Sigmoid colon (tissue), 7 donors: ENCODE data around the gene CD99L2. TPM values are rescaled to one million over a fixed set of nuclear protein-coding genes. Genes with fewer than 3 reads are reported as not detected.

Experiments
- DNase-seq: peaks from one replicate; pipeline ENCODE4 v3.0.0-alpha.2; 2019
- H3K27ac ChIP-seq, 4 donors: fragments of 200-600 bp; sonication (generic); one replicate each; pipeline ENCODE4 v1.5.1; 2016 to 2019; ENCODE audit warnings: mild to moderate bottlenecking in 1 of 4
- H3K27me3 ChIP-seq, 3 donors: fragments of 200-600 bp; sonication (generic); one replicate each; pipeline ENCODE4 v1.5.1; 2019; ENCODE audit warnings: mild to moderate bottlenecking in 1 of 3
- H3K36me3 ChIP-seq, 4 donors: fragments of 200-600 bp; sonication (generic); one replicate each; pipeline ENCODE4 v1.5.1; 2016 to 2019
- H3K4me1 ChIP-seq, 4 donors: fragments of 200-600 bp; sonication (generic); one replicate each; pipeline ENCODE4 v1.5.1; 2017 to 2019
- H3K4me3 ChIP-seq, 4 donors: fragments of 200-600 bp; sonication (generic); one replicate each; pipeline ENCODE4 v1.5.1; 2017 to 2019; ENCODE audit warnings: mild to moderate bottlenecking in 2 of 4, moderate library complexity in 1 of 4
- H3K9me3 ChIP-seq, 4 donors: fragments of 200-600 bp in 3 of 4; sonication (generic) in 3 of 4; one replicate each; pipeline versions ENCODE4 v1.5.1 to v1.6.1; 2013 to 2019
- EP300 ChIP-seq, 4 donors: sonication (generic); formaldehyde crosslinking; IDR thresholded peaks; one replicate each; pipeline ENCODE4 v1.6.1; 2017; ENCODE audit warnings: antibody characterized with exemption in 4 of 4
- POLR2A ChIP-seq, 2 donors: fragments of 450-650 bp; IDR thresholded peaks; one replicate each; pipeline ENCODE4 v1.6.1; 2016; ENCODE audit warnings: antibody characterized with exemption in 2 of 2, mild to moderate bottlenecking in 2 of 2, moderate library complexity in 2 of 2
- POLR2AphosphoS5 ChIP-seq, 4 donors: sonication (generic); formaldehyde crosslinking; IDR thresholded peaks; one replicate each; pipeline ENCODE4 v1.6.1; 2017; ENCODE audit warnings: antibody characterized with exemption in 4 of 4
- WGBS, 2 donors: extraction: QIAGEN DNeasy Blood & Tissue Kit; methylation state at CpG; one replicate each; pipeline ENCODE4 v1.1.7; 2013; 5-methylcytosine and 5-hydroxymethylcytosine counted together
- intact Hi-C: fragments of 100-400 bp; cut with DNase I; formaldehyde crosslinking; loops from one replicate; pipeline ENCODE4 v1.15.1; 2023
- polyA plus RNA-seq, 3 donors: library from polyadenylated mRNA; stranded (reverse); fragments of 200-250 nt; gene quantifications; one replicate each; pipeline ENCODE4 v1.2.3, GENCODE V29; 2013
- total RNA-seq, 4 donors: library from RNA; depleted of rRNA; stranded (reverse); fragments of >200 nt; gene quantifications; one replicate each; pipeline ENCODE4 v1.1.0, GENCODE V29; 2016
- TF ChIP-seq, protein P1 (sequence below), 4 experiments: fragments of 450-650 bp in 3 of 4; fragments of 200-600 bp in 1 of 4; IDR thresholded peaks; one replicate each; pipeline ENCODE4 v1.5.1; 2016 to 2019; ENCODE audit warnings: antibody characterized with exemption in 4 of 4, mild to moderate bottlenecking in 3 of 4, moderate library complexity in 2 of 4
- donor health status: healthy with polysubstance abuse.
- donor health status: Bipolar disorder and iron deficiency.
- donor health status: healthy.

The CD99L2 gene
- total and polyA plus RNA-seq, 7 donors: 4.8 to 62.6 (median 55.8) TPM

DNA sequence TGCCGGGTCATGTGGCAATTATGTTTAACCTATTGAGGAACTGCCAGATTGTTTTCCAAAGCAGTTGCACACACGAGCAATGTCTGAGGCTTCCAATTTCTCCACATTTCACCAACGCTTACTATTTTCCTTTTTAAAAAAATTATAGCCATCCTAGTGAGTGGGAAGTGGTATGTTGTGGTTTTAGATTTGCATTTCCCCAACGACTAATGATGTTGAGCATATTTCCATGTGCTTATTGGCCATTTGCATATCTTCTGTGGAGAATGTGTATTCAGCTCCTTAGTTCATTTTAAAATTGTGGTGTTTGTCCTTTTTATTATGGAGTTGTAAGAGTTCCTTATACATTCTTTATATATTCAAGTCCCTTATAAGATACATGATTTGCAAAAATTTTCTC is 145.1 kb downstream of the CD99L2 start:
- intact Hi-C loops: no loop called here
- no peaks in the 10 kb centered on the region for H3K4me1 ChIP-seq
- no peak for DNase-seq
- 76 to 84% methylated on average over 4 of the region's 4 CpGs for WGBS, 2 donors
- H3K9me3 ChIP-seq: no peaks in the 10 kb centered on the region
- H3K27me3 ChIP-seq: no peaks in the 10 kb centered on the region
- TF ChIP-seq, protein P1, sequence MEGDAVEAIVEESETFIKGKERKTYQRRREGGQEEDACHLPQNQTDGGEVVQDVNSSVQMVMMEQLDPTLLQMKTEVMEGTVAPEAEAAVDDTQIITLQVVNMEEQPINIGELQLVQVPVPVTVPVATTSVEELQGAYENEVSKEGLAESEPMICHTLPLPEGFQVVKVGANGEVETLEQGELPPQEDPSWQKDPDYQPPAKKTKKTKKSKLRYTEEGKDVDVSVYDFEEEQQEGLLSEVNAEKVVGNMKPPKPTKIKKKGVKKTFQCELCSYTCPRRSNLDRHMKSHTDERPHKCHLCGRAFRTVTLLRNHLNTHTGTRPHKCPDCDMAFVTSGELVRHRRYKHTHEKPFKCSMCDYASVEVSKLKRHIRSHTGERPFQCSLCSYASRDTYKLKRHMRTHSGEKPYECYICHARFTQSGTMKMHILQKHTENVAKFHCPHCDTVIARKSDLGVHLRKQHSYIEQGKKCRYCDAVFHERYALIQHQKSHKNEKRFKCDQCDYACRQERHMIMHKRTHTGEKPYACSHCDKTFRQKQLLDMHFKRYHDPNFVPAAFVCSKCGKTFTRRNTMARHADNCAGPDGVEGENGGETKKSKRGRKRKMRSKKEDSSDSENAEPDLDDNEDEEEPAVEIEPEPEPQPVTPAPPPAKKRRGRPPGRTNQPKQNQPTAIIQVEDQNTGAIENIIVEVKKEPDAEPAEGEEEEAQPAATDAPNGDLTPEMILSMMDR (IDR thresholded peaks at IDR 0.05): no peak
- TF ChIP-seq POLR2AphosphoS5 (IDR thresholded peaks at IDR 0.05): no peak
- no peak overlapping the region for H3K4me3 ChIP-seq
- H3K27ac ChIP-seq: no peak overlapping the region
- H3K36me3 ChIP-seq: peaks cover 0 to 34% (median 2%) of the 10 kb centered on the region in 4 donors

DNA sequence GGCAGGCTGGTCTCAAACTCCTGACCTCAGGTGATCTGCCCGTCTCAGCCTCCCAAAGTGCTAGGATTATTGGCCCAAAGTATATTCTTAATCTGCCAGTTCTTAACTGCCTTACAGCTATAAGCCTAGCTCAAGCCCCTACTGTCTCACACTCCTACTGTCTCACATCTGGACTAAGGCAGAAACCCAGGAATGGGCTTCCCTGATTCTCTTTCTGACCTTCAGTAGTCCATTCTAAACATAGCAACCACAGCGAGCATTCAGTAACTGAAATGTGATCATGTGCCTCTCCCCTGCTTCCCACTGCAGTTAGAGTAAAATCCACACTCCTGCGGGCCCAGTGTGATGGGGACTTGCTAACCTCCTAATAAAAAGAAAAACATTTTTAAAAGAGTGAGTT is 146.3 kb downstream of the CD99L2 start:
- H3K9me3 ChIP-seq: no peaks in the 10 kb centered on the region
- H3K27ac ChIP-seq: no peak overlapping the region
- no peak overlapping the region for H3K4me3 ChIP-seq
- no peaks in the 10 kb centered on the region for H3K4me1 ChIP-seq
- DNase-seq: no peak
- intact Hi-C loops: no loop called here
- 95% methylated on average over 3 of the region's 3 CpGs for WGBS, 2 donors
- peaks cover 0 to 27% (median 2%) of the 10 kb centered on the region in 4 donors for H3K36me3 ChIP-seq
- TF ChIP-seq POLR2AphosphoS5 (IDR thresholded peaks at IDR 0.05) (no peak), POLR2A (IDR thresholded peaks at IDR 0.05) (no peak), EP300 (IDR thresholded peaks at IDR 0.05) (no peak)
- TF ChIP-seq, protein P1 (IDR thresholded peaks at IDR 0.05): no peak
- H3K27me3 ChIP-seq: no peaks in the 10 kb centered on the region

DNA sequence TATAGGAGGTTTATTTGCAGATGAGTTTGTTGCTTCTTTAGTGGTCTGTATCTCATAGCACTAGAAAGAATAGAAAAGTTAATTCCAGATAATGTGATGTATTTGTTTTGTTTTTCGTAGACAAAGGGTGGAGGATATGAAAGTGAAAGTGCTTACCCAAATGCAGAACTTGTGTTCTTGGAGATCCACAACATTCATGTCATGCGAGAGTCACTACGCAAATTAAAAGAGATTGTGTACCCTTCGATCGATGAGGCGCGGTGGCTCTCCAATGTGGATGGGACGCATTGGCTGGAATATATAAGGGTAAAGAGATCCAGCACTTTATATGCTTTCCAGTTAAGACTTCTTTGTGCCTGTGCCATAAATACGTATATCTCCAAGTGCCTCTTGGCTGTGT is 162.0 kb downstream of the CD99L2 start:
- H3K27me3 ChIP-seq: no peaks in the 10 kb centered on the region
- TF ChIP-seq POLR2A (IDR thresholded peaks at IDR 0.05) (no peak), POLR2AphosphoS5 (IDR thresholded peaks at IDR 0.05) (no peak), EP300 (IDR thresholded peaks at IDR 0.05) (no peak)
- TF ChIP-seq, protein P1 (IDR thresholded peaks at IDR 0.05): no peak
- H3K36me3 ChIP-seq: peaks cover 0 to 67% (median 6%) of the 10 kb centered on the region in 4 donors
- no peaks in the 10 kb centered on the region for H3K9me3 ChIP-seq
- intact Hi-C loops: no loop called here
- WGBS, 2 donors: 63 to 83% methylated on average over 9 of the region's 9 CpGs
- no peaks in the 10 kb centered on the region for H3K4me1 ChIP-seq
- DNase-seq: no peak
- H3K27ac ChIP-seq: no peak overlapping the region
- no peak overlapping the region for H3K4me3 ChIP-seq

DNA sequence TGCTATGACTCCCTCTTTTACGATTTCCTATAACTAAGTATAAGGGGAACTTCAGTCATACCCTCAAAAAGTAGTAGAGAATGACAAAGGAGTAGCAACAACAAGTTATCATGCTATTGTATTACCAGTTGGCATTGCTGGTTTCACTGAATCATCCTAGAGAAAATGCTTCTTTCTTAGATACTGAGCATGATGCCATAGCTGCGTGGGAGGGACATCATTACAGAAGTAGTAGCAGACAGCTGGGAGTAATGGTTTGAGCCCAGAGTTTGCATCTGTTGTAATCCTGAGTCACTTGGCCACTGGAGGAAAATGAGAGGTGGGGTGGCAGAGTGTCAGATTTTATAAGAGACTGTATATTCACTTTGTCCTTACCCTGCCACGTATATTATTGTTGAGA is 166.7 kb downstream of the CD99L2 start:
- H3K27me3 ChIP-seq: no peaks in the 10 kb centered on the region
- no peak overlapping the region for H3K4me3 ChIP-seq
- no peaks in the 10 kb centered on the region for H3K4me1 ChIP-seq
- 89 to 90% methylated on average over 3 of the region's 3 CpGs for WGBS, 2 donors
- no peak overlapping the region for H3K27ac ChIP-seq
- DNase-seq: no peak
- intact Hi-C loops: no loop called here
- no peaks in the 10 kb centered on the region for H3K9me3 ChIP-seq
- H3K36me3 ChIP-seq: peaks cover 0 to 67% (median 6%) of the 10 kb centered on the region in 4 donors
- TF ChIP-seq POLR2AphosphoS5 (IDR thresholded peaks at IDR 0.05) (no peak), EP300 (IDR thresholded peaks at IDR 0.05) (no peak), POLR2A (IDR thresholded peaks at IDR 0.05) (no peak)
- TF ChIP-seq, protein P1 (IDR thresholded peaks at IDR 0.05): no peak

GRCh38 chrX:150730719-150731118 is 167.7 kb downstream of the CD99L2 start:
- no peaks in the 10 kb centered on the region for H3K9me3 ChIP-seq
- 91 to 94% methylated on average over 6 of the region's 6 CpGs for WGBS, 2 donors
- H3K27ac ChIP-seq: no peak overlapping the region
- no peaks in the 10 kb centered on the region for H3K4me1 ChIP-seq
- no peaks in the 10 kb centered on the region for H3K27me3 ChIP-seq
- no peak for TF ChIP-seq POLR2AphosphoS5 (IDR thresholded peaks at IDR 0.05)
- TF ChIP-seq, protein P1 (IDR thresholded peaks at IDR 0.05): no peak
- no peak for TF ChIP-seq POLR2A (IDR thresholded peaks at IDR 0.05)
- no peak for TF ChIP-seq EP300 (IDR thresholded peaks at IDR 0.05)
- intact Hi-C loops: no loop called here
- no peak overlapping the region for H3K4me3 ChIP-seq
- H3K36me3 ChIP-seq: peaks cover 0 to 61% (median 6%) of the 10 kb centered on the region in 4 donors
- DNase-seq: no peak
